Measurements from ENCODE around the gene CDX2.
A peak's percentile ranks its signal among the peaks of the same experiment; 100 is the strongest.

The CDX2 gene

GRCh38 chr13:27978301-27978968 is 9.3 kb upstream of the CDX2 start:
- no peak for DNase-seq

GRCh38 chr13:27977476-27978300 is 8.6 kb upstream of the CDX2 start:
- DNase-seq: no peak

GRCh38 chr13:27976362-27977091 is 7.4 kb upstream of the CDX2 start:
- no peak for DNase-seq

- DNase-seq: no peak
Observed at GRCh38 chr13:27975564-27976361, 6.6 kb upstream of the CDX2 start.

- DNase-seq: no peak
Observed at GRCh38 chr13:27973961-27974662, 5.0 kb upstream of the CDX2 start.

GRCh38 chr13:27973291-27973690 is 4.2 kb upstream of the CDX2 start:
- DNase-seq: no peak

- DNase-seq: no peak
Observed at GRCh38 chr13:27972478-27972820, 3.3 kb upstream of the CDX2 start.

- no peak for DNase-seq
Observed at GRCh38 chr13:27971776-27972477, 2.8 kb upstream of the CDX2 start.

- DNase-seq: no peak
Observed at GRCh38 chr13:27971236-27971645, 2.1 kb upstream of the CDX2 start.

- DNase-seq: no peak
Observed at GRCh38 chr13:27970382-27971235, 1.5 kb upstream of the CDX2 start.

GRCh38 chr13:27969866-27970229 is 733 bp upstream of the CDX2 start:
- DNase-seq: no peak

- DNase-seq: peak; percentile 33
Observed at GRCh38 chr13:27968316-27969081, 616 bp downstream of the CDX2 start.

GRCh38 chr13:27967736-27968315 is 1.3 kb downstream of the CDX2 start:
- DNase-seq: no peak

GRCh38 chr13:27967203-27967735 is 1.8 kb downstream of the CDX2 start:
- DNase-seq: no peak

- no peak for DNase-seq
Observed at GRCh38 chr13:27966641-27967202, 2.4 kb downstream of the CDX2 start.

- no peak for DNase-seq
Observed at GRCh38 chr13:27965740-27966640, 3.1 kb downstream of the CDX2 start.

- no peak for DNase-seq
Observed at GRCh38 chr13:27965343-27965739, 3.8 kb downstream of the CDX2 start.
